Measurements from ENCODE around the gene C5orf47.

The C5orf47 gene

GRCh38 chr5:173988554-173989431, at the start of gene C5orf47:
Gene C5orf47 (plus strand): TSS chr5:173989170. CDS start chr5:173989264, 94 bp downstream.
- DNase-seq = no peak

DNA sequence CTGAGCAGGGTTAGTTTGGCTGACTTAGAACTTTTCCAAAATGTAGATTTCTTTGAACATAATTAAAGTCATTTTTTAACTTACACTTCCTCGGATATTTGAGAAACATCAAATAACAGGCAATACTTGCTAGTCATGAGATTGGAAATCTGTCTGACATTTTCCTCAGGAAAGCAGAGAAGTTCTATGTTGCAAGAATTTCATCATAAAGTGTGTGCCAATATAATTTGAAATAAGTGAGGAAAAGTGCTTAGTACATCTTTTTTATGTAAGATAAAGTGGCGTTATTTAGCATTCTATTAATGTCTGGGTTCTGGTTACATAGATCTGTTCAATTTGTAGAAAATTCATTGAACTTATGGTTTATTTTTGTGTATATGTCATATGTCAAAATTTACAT, 48.7 kb upstream of the C5orf47 start:
- no peak for DNase-seq

DNA sequence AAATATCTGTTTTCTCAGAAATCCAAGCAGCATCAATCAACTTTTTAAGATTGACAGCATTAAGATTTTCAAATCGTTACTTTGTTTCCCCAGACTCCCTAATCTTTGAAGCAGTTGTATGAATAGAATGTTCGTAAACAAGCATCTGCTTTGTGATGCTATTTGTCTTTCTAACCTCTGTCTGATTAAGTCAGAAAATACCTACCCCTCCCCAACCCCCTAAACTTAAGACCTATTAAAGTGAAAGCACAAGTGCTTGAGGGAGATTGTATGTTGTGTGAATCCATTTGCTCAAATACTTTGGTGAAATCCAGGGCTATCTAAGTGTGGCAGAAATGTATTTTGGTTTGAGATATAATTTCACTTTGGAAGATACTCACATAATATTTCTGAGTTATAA, 47.9 kb upstream of the C5orf47 start:
- DNase-seq = no peak

DNA sequence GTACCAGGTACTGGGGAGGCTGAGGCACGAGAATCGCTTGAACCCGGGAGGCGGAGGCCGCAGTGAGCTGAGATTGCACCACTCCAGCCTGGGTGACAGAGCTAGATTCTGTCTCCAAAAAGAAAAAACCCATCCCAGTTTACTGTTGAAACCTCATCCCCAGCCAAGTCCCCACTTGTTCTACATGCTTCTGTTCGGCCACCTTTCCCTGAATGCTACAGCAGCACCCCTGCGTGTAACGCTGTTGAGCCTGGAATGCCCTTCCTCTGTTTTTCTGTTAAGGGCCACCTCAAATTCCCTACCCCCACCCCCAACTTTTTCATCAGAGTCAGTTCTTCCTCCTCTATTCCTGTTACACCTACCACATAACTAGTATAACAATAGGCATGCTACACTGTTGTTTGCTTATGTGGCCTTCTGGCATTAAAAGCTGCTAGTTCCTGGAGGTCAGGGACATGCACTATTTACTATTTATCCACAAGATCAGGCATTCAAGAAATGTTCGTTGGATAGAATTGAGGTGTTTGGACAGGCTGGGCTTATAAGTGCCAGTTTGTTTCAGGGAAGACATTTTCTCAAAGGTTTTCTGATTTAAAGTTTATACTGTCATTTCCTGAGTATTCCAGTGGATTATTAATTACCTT, 47.1 kb upstream of the C5orf47 start:
- DNase-seq = no peak

DNA sequence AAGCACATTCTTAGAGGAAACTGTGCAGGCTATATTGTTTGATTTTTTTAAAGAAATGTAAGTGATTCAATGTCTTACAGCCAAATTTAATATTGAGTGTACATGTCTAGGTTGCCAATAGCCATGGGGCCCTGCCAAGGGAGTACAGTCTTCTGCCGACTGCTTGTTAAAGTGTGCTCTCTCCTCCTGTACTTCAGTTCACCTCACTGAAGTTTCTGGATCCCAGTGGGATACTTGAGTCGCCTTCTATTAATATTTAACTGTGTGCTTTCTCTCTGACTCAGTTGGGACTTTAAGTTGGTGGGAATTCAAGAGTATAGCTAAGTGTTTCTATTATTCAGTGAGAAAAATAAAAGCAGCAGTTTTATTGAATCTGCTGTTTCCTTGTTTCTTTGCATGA, 44.5 kb upstream of the C5orf47 start:
- DNase-seq = no peak

- DNase-seq = no peak
Observed at GRCh38 chr5:173945160-173945559, 43.8 kb upstream of the C5orf47 start.

DNA sequence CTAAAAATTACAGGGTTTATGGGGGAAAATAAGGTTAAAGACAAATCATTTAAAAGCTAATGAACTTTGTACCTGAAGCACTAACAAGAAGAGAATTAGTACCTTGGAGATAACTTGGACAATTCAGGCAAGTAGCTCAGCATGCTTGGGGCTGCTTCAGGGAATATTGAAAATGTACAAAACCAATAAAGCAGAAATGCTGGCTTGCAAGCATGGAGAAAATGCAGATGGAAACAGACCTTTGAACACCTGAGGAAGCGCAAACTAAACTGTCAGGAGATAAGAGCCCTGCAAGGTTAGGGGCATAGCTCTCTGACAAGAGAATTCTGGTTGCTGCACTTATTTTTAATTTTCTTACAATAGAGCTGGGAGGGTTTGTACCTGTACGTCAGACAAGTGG, 42.6 kb upstream of the C5orf47 start:
- no peak for DNase-seq

DNA sequence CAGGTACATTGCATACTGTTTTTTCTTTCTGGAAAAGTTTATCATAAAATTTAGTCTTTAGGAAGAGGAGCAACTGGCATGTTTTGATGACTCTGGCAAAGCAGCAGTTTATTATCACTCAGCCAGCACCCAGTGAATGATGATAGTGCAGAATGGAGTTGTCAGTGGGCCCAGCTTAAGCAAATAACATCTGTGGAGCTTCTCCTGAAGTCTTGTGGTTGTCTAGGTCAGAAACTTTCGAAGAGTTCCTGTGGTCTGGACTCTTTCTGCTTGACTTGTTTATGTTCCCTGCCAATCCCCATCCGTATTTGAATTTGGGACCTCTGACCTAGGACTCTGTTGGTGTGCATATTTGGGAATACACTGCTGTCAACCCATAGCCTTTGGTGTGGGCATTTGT, 38.1 kb upstream of the C5orf47 start:
- no peak for DNase-seq

GRCh38 chr5:173953528-173954090, 35.4 kb upstream of the C5orf47 start:
- DNase-seq = no peak

- DNase-seq = no peak
Observed at GRCh38 chr5:173954671-173955521, 34.1 kb upstream of the C5orf47 start.

GRCh38 chr5:173960986-173961385, 28.0 kb upstream of the C5orf47 start:
- DNase-seq = no peak

GRCh38 chr5:173961418-173961817, 27.6 kb upstream of the C5orf47 start:
- DNase-seq = no peak

- no peak for DNase-seq
Observed at GRCh38 chr5:173962436-173962972, 26.5 kb upstream of the C5orf47 start.

DNA sequence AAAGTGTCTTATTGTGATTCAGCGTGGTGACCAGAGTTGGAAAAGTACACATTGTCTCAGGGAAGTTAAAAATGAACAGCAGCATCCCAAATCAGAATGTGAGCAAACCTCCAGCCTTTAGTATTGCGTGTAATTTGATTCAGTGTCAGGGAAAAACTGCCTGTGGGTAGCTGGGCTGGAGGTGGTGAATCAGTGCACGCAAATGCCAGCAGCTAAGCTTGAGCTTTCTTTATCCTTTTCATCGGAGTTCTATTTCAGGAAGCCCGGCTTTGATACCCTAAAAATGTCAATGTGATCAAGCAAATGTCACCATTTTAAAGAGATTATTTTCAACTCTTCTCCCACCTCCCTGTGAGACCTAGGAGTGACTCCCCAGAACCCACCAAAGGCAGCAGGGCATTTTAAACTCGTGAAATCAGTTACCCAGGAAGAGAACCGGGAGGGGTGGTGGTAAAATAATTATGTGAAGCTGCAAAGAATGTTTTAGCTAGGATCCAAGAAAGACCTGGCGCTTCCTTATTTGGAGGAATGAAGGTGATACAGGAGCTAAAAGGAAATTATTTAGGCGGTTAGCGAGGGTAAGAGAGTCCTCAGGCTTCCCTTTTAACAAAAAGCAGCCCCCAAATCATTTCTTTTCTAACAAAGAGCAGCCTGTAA, 25.7 kb upstream of the C5orf47 start:
- no peak for DNase-seq

DNA sequence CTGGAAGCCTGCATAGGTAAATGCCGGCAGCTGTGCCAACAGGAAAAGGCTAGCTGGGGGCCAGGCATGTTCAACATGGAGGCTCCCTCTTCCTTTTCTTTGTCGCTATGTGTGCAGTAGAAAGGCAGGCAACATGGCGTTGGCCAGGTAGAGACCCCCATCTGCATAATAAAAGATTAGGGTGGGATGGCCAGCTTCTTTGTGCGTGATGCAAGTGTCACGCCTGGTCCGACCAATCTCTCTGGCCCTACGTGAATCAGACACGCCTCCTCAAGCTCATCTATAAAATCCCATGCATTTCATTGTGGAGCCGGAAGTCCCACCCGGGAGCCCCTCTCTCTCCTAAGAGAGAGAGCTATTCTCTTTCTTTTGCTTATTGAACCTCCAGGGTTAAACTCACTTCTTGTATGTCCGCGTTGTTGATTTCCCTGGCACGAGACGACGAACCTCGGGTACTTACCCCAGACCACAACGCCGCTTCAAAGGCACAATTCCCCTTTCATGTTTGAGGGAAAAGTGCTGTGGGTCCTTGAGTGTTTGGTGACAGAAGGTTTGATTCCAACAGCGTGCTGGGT, 25.0 kb upstream of the C5orf47 start:
- no peak for DNase-seq

DNA sequence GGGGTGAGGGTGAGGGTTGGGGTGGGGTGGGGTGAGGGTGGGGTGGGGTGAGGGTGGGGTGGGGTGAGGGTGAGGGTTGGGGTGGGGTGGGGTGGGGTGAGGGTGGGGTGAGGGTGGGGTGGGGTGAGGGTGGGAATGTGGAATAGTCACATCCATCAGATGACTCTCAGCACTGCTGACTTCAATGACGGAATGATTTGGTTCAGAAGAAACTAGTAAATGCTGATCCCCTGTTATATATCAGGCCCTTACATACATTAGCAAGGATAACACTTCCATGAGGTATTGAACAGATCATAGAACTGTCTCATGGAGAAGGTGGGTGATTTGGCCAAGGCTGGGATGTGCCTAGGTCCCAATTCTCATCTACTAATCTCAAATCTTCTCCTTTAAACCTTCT, 24.5 kb upstream of the C5orf47 start:
- no peak for DNase-seq

GRCh38 chr5:173967241-173967640, 21.7 kb upstream of the C5orf47 start:
- no peak for DNase-seq

GRCh38 chr5:173968154-173968797, 20.7 kb upstream of the C5orf47 start:
- DNase-seq = no peak

- no peak for DNase-seq
Observed at GRCh38 chr5:173969167-173970049, 19.6 kb upstream of the C5orf47 start.
